Transverse colon (tissue), 4 donors: ENCODE results near the gene TYRP1.

Source experiments
- EP300 ChIP-seq: sonication (generic); formaldehyde crosslinking; IDR thresholded peaks from one replicate; pipeline ENCODE4 v1.6.1; 2017; ENCODE audit warnings: antibody characterized with exemption, low read depth
- POLR2A ChIP-seq: fragments of 450-650 bp; IDR thresholded peaks from one replicate; pipeline ENCODE4 v1.6.1; 2016; ENCODE audit warnings: antibody characterized with exemption, mild to moderate bottlenecking, moderate library complexity
- POLR2AphosphoS5 ChIP-seq, 3 donors: sonication (generic); formaldehyde crosslinking; IDR thresholded peaks; one replicate each; pipeline ENCODE4 v1.6.1; 2016; ENCODE audit warnings: antibody characterized with exemption in 3 of 3
- TF ChIP-seq, protein P1 (sequence below), 5 experiments: fragments of 200-600 bp in 3 of 5; fragments of 450-650 bp in 2 of 5; sonication (generic) in 3 of 5; IDR thresholded peaks; 1 replicate in 2 of 5; 2 replicates in 3 of 5; pipeline ENCODE4 v1.5.1; 2016 to 2017; ENCODE audit warnings: antibody characterized with exemption in 5 of 5, inconsistent platforms in 3 of 5, mild to moderate bottlenecking in 2 of 5, moderate library complexity in 1 of 5

- TF ChIP-seq, protein P1, sequence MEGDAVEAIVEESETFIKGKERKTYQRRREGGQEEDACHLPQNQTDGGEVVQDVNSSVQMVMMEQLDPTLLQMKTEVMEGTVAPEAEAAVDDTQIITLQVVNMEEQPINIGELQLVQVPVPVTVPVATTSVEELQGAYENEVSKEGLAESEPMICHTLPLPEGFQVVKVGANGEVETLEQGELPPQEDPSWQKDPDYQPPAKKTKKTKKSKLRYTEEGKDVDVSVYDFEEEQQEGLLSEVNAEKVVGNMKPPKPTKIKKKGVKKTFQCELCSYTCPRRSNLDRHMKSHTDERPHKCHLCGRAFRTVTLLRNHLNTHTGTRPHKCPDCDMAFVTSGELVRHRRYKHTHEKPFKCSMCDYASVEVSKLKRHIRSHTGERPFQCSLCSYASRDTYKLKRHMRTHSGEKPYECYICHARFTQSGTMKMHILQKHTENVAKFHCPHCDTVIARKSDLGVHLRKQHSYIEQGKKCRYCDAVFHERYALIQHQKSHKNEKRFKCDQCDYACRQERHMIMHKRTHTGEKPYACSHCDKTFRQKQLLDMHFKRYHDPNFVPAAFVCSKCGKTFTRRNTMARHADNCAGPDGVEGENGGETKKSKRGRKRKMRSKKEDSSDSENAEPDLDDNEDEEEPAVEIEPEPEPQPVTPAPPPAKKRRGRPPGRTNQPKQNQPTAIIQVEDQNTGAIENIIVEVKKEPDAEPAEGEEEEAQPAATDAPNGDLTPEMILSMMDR (IDR thresholded peaks at IDR 0.05): no peak
- TF ChIP-seq POLR2AphosphoS5 (IDR thresholded peaks at IDR 0.05) (no peak), POLR2A (no peak), EP300 (no peak)
These were observed 12.7 kb downstream of the TYRP1 start for GRCh38 chr9:12705738-12706391.
